Measurements from ENCODE around the gene TRPM4. TPM values are rescaled to one million over a fixed set of nuclear protein-coding genes. Genes with fewer than 3 reads are reported as not detected.

The TRPM4 gene
- total and polyA plus RNA-seq, 4 donors: 8.1 to 31.2 (median 13.2) TPM

- TF ChIP-seq, protein P1, sequence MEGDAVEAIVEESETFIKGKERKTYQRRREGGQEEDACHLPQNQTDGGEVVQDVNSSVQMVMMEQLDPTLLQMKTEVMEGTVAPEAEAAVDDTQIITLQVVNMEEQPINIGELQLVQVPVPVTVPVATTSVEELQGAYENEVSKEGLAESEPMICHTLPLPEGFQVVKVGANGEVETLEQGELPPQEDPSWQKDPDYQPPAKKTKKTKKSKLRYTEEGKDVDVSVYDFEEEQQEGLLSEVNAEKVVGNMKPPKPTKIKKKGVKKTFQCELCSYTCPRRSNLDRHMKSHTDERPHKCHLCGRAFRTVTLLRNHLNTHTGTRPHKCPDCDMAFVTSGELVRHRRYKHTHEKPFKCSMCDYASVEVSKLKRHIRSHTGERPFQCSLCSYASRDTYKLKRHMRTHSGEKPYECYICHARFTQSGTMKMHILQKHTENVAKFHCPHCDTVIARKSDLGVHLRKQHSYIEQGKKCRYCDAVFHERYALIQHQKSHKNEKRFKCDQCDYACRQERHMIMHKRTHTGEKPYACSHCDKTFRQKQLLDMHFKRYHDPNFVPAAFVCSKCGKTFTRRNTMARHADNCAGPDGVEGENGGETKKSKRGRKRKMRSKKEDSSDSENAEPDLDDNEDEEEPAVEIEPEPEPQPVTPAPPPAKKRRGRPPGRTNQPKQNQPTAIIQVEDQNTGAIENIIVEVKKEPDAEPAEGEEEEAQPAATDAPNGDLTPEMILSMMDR (IDR thresholded peaks at IDR 0.05; ENCODE audit: low read depth, low read length, missing input control): no peak
- TF ChIP-seq NR2F2 (IDR thresholded peaks at IDR 0.05): no peak
Observed at GRCh38 chr19:49212016-49212701, 54.6 kb downstream of the TRPM4 start (continued).

GRCh38 chr19:49213791-49214190, 56.2 kb downstream of the TRPM4 start:
- Histone ChIP-seq H3K27me3 (ENCODE audit: control insufficient read depth in 4 of 4, insufficient read depth in 4 of 4, low read length in 3 of 4) (no peaks in the 10 kb centered on the region), H3K9me3 (ENCODE audit: control insufficient read depth in 4 of 4, low read length in 3 of 4) (no peaks in the 10 kb centered on the region), H3K4me1 (ENCODE audit: control insufficient read depth in 4 of 4, insufficient read depth in 4 of 4, low read length in 3 of 4) (peaks cover 5 to 13% (median 8%) of the 10 kb centered on the region in 4 donors), H3K36me3 (ENCODE audit: control insufficient read depth in 4 of 4, insufficient read depth in 3 of 4, low read depth in 1 of 4, low read length in 3 of 4) (peaks cover 0 to 2% (median 0%) of the 10 kb centered on the region in 4 donors), H3K9ac (ENCODE audit: low read depth in 1 of 2, low read length in 2 of 2) (no peak overlapping the region), H3K4me3 (ENCODE audit: low read depth in 1 of 3, low read length in 3 of 3) (no peak overlapping the region), H3K27ac (ENCODE audit: low read depth in 1 of 2, low read length in 2 of 2) (no peak overlapping the region)
- 89% methylated on average over 13 of the region's 13 CpGs for WGBS
- TF ChIP-seq TAF1 (conservative IDR thresholded peaks at IDR 0.05) (no peak), FOXA1 (IDR thresholded peaks at IDR 0.05) (no peak), FOXA2 (IDR thresholded peaks at IDR 0.05) (no peak), NR2F2 (IDR thresholded peaks at IDR 0.05) (no peak), REST (IDR thresholded peaks at IDR 0.05) (no peak), EGR1 (IDR thresholded peaks at IDR 0.05; ENCODE audit: low read depth in 2 of 2) (no peak), RAD21 (IDR thresholded peaks at IDR 0.05) (no peak), GABPA (IDR thresholded peaks at IDR 0.05 in 1 of 2, conservative IDR thresholded peaks at IDR 0.05 in 1 of 2) (no peak), YY1 (IDR thresholded peaks at IDR 0.05) (no peak), SP1 (IDR thresholded peaks at IDR 0.05) (no peak), JUND (IDR thresholded peaks at IDR 0.05) (no peak), ZBTB33 (IDR thresholded peaks at IDR 0.05) (no peak), HNF4G (IDR thresholded peaks at IDR 0.05) (no peak), RXRA (IDR thresholded peaks at IDR 0.05) (no peak), MAX (IDR thresholded peaks at IDR 0.05) (no peak), HNF4A (conservative IDR thresholded peaks at IDR 0.05) (no peak)
- TF ChIP-seq, protein P2, sequence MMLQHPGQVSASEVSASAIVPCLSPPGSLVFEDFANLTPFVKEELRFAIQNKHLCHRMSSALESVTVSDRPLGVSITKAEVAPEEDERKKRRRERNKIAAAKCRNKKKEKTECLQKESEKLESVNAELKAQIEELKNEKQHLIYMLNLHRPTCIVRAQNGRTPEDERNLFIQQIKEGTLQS (IDR thresholded peaks at IDR 0.05): no peak
- TF ChIP-seq, protein P1 (IDR thresholded peaks at IDR 0.05; ENCODE audit: low read depth, low read length, missing input control): no peak
- no peak for DNase-seq (ENCODE audit: low spot score)

Data from liver (tissue), 9 donors.